ENCODE results near the gene LGALS3BP. TPM values are rescaled to one million over a fixed set of nuclear protein-coding genes. Genes with fewer than 3 reads are reported as not detected.

Gene LGALS3BP
- total and polyA plus RNA-seq, 2 of the 8 experiments (the other 6 are each of a cell fraction or from before 2014, with no cell fraction given) = 56.1 to 61.6 TPM

DNA sequence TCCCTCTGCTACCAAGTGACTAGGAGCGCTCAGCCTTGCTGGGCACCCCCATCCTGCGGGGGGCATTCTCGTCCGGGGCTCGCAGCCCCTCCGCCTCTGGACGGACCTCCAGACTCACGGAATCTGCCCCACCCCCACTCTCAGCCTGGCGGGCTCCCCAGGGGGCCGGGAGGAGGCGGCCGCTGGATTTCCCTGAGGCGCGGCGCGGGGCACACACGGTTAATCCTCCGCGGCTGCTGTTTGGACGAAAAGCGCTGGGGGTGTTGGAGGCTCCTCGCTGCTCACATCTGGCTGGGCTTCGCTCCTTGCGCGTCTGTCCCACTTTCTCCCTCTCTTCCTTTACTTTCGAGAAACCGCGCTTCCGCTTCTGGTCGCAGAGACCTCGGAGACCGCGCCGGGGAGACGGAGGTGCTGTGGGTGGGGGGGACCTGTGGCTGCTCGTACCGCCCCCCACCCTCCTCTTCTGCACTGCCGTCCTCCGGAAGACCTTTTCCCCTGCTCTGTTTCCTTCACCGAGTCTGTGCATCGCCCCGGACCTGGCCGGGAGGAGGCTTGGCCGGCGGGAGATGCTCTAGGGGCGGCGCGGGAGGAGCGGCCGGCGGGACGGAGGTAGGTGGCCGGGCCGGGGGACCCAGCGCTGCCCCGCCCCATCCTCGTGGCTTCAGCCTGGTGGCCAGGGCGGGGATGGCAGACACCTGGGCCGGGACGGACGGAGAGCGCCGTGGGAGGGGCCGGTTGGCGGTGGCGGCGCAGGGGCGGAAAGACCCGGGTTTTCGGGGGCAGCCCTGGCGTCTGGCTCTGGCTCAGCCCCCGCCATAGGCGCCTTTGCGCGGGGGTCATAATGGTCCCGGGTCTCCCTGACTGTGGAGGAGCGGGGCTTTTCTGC is 44.4 kb upstream of the LGALS3BP start, which contains the start of gene C1QTNF1 (continued):
- no peak for TF ChIP-seq BACH1 (IDR thresholded peaks at IDR 0.05; ENCODE audit: low read length)
- TF ChIP-seq JUN (IDR thresholded peaks at IDR 0.05; ENCODE audit: low read depth, low read length) = no peak
- TF ChIP-seq, protein P1, sequence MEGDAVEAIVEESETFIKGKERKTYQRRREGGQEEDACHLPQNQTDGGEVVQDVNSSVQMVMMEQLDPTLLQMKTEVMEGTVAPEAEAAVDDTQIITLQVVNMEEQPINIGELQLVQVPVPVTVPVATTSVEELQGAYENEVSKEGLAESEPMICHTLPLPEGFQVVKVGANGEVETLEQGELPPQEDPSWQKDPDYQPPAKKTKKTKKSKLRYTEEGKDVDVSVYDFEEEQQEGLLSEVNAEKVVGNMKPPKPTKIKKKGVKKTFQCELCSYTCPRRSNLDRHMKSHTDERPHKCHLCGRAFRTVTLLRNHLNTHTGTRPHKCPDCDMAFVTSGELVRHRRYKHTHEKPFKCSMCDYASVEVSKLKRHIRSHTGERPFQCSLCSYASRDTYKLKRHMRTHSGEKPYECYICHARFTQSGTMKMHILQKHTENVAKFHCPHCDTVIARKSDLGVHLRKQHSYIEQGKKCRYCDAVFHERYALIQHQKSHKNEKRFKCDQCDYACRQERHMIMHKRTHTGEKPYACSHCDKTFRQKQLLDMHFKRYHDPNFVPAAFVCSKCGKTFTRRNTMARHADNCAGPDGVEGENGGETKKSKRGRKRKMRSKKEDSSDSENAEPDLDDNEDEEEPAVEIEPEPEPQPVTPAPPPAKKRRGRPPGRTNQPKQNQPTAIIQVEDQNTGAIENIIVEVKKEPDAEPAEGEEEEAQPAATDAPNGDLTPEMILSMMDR (IDR thresholded peaks at IDR 0.05; ENCODE audit: control extremely low read depth in 1 of 3, insufficient read depth in 1 of 3, low read depth in 1 of 3, low read length in 3 of 3) = peak; percentile 42 to 49 (median 48)
- TF ChIP-seq CHD2 (IDR thresholded peaks at IDR 0.05; ENCODE audit: low read length) = no peak
- TF ChIP-seq MAFK (IDR thresholded peaks at IDR 0.05; ENCODE audit: low read depth, low read length) = no peak
- TF ChIP-seq CBX8 (IDR thresholded peaks at IDR 0.05; ENCODE audit: borderline replicate concordance, low read depth, low read length) = no peak
- TF ChIP-seq, protein P2, sequence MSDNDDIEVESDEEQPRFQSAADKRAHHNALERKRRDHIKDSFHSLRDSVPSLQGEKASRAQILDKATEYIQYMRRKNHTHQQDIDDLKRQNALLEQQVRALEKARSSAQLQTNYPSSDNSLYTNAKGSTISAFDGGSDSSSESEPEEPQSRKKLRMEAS (IDR thresholded peaks at IDR 0.05) = peak; percentile 80
- TF ChIP-seq NRF1 (IDR thresholded peaks at IDR 0.05; ENCODE audit: low read depth, low read length) = no peak
- TF ChIP-seq RNF2 (IDR thresholded peaks at IDR 0.05; ENCODE audit: borderline replicate concordance, low read depth, low read length, missing control alignments, poor library complexity, severe bottlenecking) = no peak
- 0 out of 2 replicates have a peak, but pooled peaks have one; percentile 56 for TF ChIP-seq TCF12 (IDR thresholded peaks at IDR 0.05; ENCODE audit: low read depth, low read length)
- no peak for TF ChIP-seq CBX5 (IDR thresholded peaks at IDR 0.05; ENCODE audit: low read depth, low read length)
- TF ChIP-seq CHD1 (IDR thresholded peaks at IDR 0.05; ENCODE audit: low read depth, low read length) = no peak
- TF ChIP-seq TAF1 (IDR thresholded peaks at IDR 0.05; ENCODE audit: low read depth, low read length) = no peak
- no peak for TF ChIP-seq SP4 (IDR thresholded peaks at IDR 0.05; ENCODE audit: low read length)
- no peak for TF ChIP-seq HDAC6 (IDR thresholded peaks at IDR 0.05; ENCODE audit: low read depth, low read length)
- no peak for TF ChIP-seq EGR1 (IDR thresholded peaks at IDR 0.05; ENCODE audit: borderline replicate concordance, low read depth, low read length)
- no peak for TF ChIP-seq KDM1A (IDR thresholded peaks at IDR 0.05; ENCODE audit: borderline replicate concordance, low read length)
- no peak for TF ChIP-seq SIX5 (IDR thresholded peaks at IDR 0.05; ENCODE audit: low read depth, low read length)
- no peak for TF ChIP-seq RBBP5 (IDR thresholded peaks at IDR 0.05; ENCODE audit: borderline replicate concordance, low read depth, low read length)
- peak; percentile 63 for TF ChIP-seq ASH2L (IDR thresholded peaks at IDR 0.05; ENCODE audit: low read length)
- TF ChIP-seq EP300 (IDR thresholded peaks at IDR 0.05; ENCODE audit: borderline replicate concordance in 1 of 2, low read depth in 2 of 2, low read length in 2 of 2) = no peak
- 0 out of 2 replicates have a peak, but pooled peaks have one; percentile 34 for TF ChIP-seq PHF8 (conservative IDR thresholded peaks at IDR 0.05; ENCODE audit: low read depth, low read length)

Measured in H1 (cell line).